SU-DHL-6 (cell line): Measurements from ENCODE around the gene RAPGEF4.

Experiments
- H2AFZ ChIP-seq: fragments of 200-600 bp; sonication (generic); 2 replicates; pipeline ENCODE4 v1.6.1; 2014; ENCODE audit warnings: low read depth, mild to moderate bottlenecking, moderate library complexity, mixed read lengths, antibody characterized with exemption, low read length; ENCODE audit not compliant: severe bottlenecking
- H3F3A ChIP-seq: fragments of 200-600 bp; shearing (Covaris generic); 2 replicates; pipeline ENCODE4 v1.6.0; 2016; ENCODE audit warnings: antibody characterized with exemption, mild to moderate bottlenecking; ENCODE audit not compliant: insufficient read depth
- H3K27ac ChIP-seq: fragments of 200-600 bp; sonication (generic); 2 replicates; pipeline ENCODE4 v1.5.1; 2016; ENCODE audit warnings: low read depth, mild to moderate bottlenecking, low read length, moderate library complexity, mixed read lengths
- H3K27me3 ChIP-seq: fragments of 200-600 bp; sonication (generic), shearing (Covaris generic); 2 replicates; pipeline ENCODE4 v1.6.0; 2014; ENCODE audit warnings: mild to moderate bottlenecking, low read length
- H3K36me3 ChIP-seq: fragments of 200-600 bp; sonication (generic); 2 replicates; pipeline ENCODE4 v1.6.1; 2014; ENCODE audit warnings: mild to moderate bottlenecking, low read length, mixed read lengths
- H3K4me2 ChIP-seq: fragments of 300-600, 200-600 bp; shearing (Covaris generic), sonication (generic); 2 replicates; pipeline ENCODE4 v1.6.0; 2014; ENCODE audit warnings: low read length, low read depth, mild to moderate bottlenecking; ENCODE audit not compliant: poor library complexity, severe bottlenecking
- H3K4me3 ChIP-seq: fragments of 200-600 bp; sonication (generic); 2 replicates; pipeline ENCODE4 v1.5.1; 2014; ENCODE audit warnings: antibody characterized with exemption, low read length, mild to moderate bottlenecking, mixed read lengths; ENCODE audit not compliant: insufficient read depth, poor library complexity, severe bottlenecking
- H3K79me2 ChIP-seq: fragments of 200-600 bp; sonication (generic); 2 replicates; pipeline ENCODE4 v1.6.1; 2014; ENCODE audit warnings: mild to moderate bottlenecking, low read length, moderate library complexity; ENCODE audit not compliant: insufficient read depth
- H3K9ac ChIP-seq: fragments of 200-600 bp; sonication (generic); 2 replicates; pipeline ENCODE4 v1.7.0; 2014; ENCODE audit warnings: mild to moderate bottlenecking, low read length
- H3K9me2 ChIP-seq: fragments of 200-600 bp; sonication (generic); replicated peaks from 2 replicates; pipeline ENCODE4 v1.6.1; 2014; ENCODE audit warnings: low read length; ENCODE audit not compliant: insufficient read depth
- H3K9me3 ChIP-seq: fragments of 200-600 bp; sonication (generic); 2 replicates; pipeline ENCODE4 v1.6.1; 2014; ENCODE audit warnings: low read length, mixed read lengths; ENCODE audit not compliant: insufficient read depth
- H4K20me1 ChIP-seq: fragments of 200-600 bp; sonication (generic); 2 replicates; pipeline ENCODE4 v1.6.1; 2014; ENCODE audit warnings: low read depth, mild to moderate bottlenecking, antibody characterized with exemption, low read length, moderate library complexity, mixed read lengths
- EZH2phosphoT487 ChIP-seq: fragments of 200-600 bp; sonication (generic), shearing (Covaris generic); conservative IDR thresholded peaks from 2 replicates; pipeline ENCODE4 v1.6.1; 2018; ENCODE audit warnings: mild to moderate bottlenecking, antibody characterized with exemption, low read length, moderate library complexity, mixed read lengths
- TF ChIP-seq, protein P1 (sequence below): fragments of 200-600 bp; sonication (generic); IDR thresholded peaks from one replicate; pipeline ENCODE4 v1.5.1; 2017; ENCODE audit warnings: antibody characterized with exemption, mild to moderate bottlenecking, low read length, moderate library complexity; ENCODE audit not compliant: insufficient read depth, poor library complexity, severe bottlenecking

The RAPGEF4 gene

DNA sequence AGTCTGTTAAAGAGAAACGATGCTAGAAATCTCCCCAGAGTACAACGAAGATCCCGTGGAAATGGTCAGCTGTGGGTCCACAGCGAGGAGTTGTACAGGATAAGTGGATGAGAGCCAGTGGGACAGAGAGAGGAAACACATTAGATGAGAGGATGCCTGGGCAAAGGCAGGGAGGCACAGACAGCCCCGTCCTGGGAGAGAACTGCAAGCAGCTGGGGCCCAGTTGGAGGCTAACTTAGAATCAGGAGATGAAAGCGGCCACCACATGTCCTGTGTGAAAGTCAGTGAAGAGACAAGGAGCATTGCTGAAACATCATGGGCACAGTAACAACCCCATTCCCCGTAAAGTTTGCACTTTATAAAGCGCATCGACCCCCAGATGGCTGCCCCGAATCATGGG, 157.5 kb downstream of the RAPGEF4 start:
- Histone ChIP-seq H3K27me3 (no peaks in the 10 kb centered on the region), H3K9me2 (no peaks in the 10 kb centered on the region), H4K20me1 (no peaks in the 10 kb centered on the region), H3K36me3 (no peaks in the 10 kb centered on the region), H3K79me2 (no peaks in the 10 kb centered on the region), H3F3A (no peaks in the 10 kb centered on the region), H3K9ac (no peak overlapping the region), H3K4me3 (no peak overlapping the region), H3K4me2 (no peak overlapping the region), H3K9me3 (no peaks in the 10 kb centered on the region), H2AFZ (no peak overlapping the region), H3K27ac (no peak overlapping the region)
- TF ChIP-seq, protein P1, sequence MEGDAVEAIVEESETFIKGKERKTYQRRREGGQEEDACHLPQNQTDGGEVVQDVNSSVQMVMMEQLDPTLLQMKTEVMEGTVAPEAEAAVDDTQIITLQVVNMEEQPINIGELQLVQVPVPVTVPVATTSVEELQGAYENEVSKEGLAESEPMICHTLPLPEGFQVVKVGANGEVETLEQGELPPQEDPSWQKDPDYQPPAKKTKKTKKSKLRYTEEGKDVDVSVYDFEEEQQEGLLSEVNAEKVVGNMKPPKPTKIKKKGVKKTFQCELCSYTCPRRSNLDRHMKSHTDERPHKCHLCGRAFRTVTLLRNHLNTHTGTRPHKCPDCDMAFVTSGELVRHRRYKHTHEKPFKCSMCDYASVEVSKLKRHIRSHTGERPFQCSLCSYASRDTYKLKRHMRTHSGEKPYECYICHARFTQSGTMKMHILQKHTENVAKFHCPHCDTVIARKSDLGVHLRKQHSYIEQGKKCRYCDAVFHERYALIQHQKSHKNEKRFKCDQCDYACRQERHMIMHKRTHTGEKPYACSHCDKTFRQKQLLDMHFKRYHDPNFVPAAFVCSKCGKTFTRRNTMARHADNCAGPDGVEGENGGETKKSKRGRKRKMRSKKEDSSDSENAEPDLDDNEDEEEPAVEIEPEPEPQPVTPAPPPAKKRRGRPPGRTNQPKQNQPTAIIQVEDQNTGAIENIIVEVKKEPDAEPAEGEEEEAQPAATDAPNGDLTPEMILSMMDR = no peak
- TF ChIP-seq EZH2phosphoT487 = no peak

DNA sequence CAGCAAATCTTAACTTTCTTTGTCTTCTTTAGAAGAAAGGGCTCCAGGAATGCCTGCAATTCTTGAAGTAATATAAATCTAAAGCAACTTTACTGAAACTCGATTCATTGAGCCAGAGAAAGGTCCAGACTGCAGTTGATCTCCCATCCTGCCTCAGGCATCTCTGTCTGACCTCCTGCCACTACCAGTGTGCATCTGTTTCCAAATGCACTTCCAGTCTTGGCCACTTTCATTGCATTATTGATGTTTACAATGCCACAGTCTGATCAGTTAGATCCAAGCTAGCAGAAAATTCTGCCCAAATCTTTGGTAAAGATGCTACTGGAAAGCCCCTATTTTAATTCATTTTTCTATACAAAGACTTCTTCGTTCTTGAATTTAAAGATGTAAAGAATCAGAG, 158.0 kb downstream of the RAPGEF4 start:
- H3K27me3 ChIP-seq = no peaks in the 10 kb centered on the region
- no peak for TF ChIP-seq EZH2phosphoT487
- TF ChIP-seq, protein P1 = no peak
- H3K9ac ChIP-seq = no peak overlapping the region

DNA sequence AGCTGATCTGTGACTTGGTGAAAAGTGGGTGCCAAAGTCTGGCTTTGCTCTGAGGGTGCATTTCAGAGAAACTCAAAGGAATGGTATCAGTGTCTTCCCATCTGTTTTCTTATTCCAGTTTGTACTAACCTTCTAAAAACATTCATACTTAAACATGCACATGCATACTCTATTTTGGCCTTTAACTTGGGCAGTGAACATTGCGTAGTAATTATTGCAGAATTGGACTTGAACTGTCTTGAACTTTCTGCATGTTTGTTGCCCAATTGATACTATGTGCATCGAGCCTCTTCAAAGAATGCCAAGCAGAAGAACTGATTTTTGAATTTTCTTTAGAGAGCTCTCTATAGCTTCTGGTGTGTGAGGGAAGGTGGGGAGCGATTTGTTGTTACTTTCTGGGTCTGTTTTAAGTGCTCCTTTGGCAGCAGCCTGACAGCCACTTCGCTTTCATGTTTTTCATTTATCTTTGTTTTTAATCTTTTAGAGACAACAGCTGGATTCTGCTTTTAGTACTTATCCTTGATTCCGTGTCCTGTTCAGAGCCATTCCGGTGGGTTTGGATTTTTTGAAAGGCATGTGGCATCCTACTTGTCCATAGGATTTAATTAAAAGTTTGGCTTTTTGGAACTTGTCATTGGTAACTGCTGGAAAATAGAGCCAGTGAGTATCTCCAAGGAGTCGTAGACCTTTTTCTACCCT, 159.2 kb downstream of the RAPGEF4 start:
- no peaks in the 10 kb centered on the region for H3K9me2 ChIP-seq
- no peaks in the 10 kb centered on the region for H3K79me2 ChIP-seq
- no peak overlapping the region for H3K4me3 ChIP-seq
- no peaks in the 10 kb centered on the region for H3K36me3 ChIP-seq
- H3K4me2 ChIP-seq = no peak overlapping the region
- H3K9ac ChIP-seq = no peak overlapping the region
- TF ChIP-seq, protein P1 = no peak
- TF ChIP-seq EZH2phosphoT487 = no peak
- no peak overlapping the region for H3K27ac ChIP-seq
- no peaks in the 10 kb centered on the region for H3F3A ChIP-seq
- no peaks in the 10 kb centered on the region for H3K27me3 ChIP-seq
- H3K9me3 ChIP-seq = no peaks in the 10 kb centered on the region
- no peak overlapping the region for H2AFZ ChIP-seq
- H4K20me1 ChIP-seq = no peaks in the 10 kb centered on the region

More for the DNA sequence above, 158.0 kb downstream of the RAPGEF4 start:
- H3K9me2 ChIP-seq = no peaks in the 10 kb centered on the region
- H3K36me3 ChIP-seq = no peaks in the 10 kb centered on the region
- no peak overlapping the region for H3K27ac ChIP-seq
- H3K9me3 ChIP-seq = no peaks in the 10 kb centered on the region
- no peak overlapping the region for H3K4me2 ChIP-seq
- H3K79me2 ChIP-seq = no peaks in the 10 kb centered on the region
- no peak overlapping the region for H2AFZ ChIP-seq
- no peak overlapping the region for H3K4me3 ChIP-seq
- H3F3A ChIP-seq = no peaks in the 10 kb centered on the region
- no peaks in the 10 kb centered on the region for H4K20me1 ChIP-seq
